HG03342 (cell line): ENCODE data around the gene ANXA2.
"Not testable (repeated sequence)": the region's sequence is repeated elsewhere in the genome, so short reads cannot be mapped to it uniquely, and the experiment has no call there.

ENCODE experiments used
- ATAC-seq: cut with Tn5 transposase; IDR thresholded peaks from one replicate; pipeline ENCODE4 v1.9.1; 2021; ENCODE audit warnings: mild to moderate bottlenecking, moderate library complexity; ENCODE audit not compliant: unreplicated experiment

ANXA2 gene

DNA sequence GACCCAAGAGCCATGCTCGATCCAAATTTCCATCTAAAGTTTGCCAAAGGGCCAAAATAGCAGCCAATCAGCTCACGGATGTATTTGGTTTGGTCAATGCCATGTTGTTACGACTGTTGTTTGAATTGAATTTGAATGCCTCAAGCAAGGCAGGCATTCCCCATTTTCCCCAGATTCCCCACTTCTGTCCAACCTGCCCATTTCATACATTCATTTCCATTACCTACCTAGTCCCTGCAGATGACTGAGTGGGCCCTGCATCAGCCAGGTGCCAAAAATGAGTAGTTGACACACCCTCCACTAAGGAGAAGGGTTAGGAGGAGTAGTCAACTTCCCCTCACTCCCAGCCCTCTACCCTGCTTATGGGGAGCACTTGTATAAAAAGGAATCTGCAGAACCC, 51.7 kb downstream of the ANXA2 start:
- ATAC-seq = no peak

DNA sequence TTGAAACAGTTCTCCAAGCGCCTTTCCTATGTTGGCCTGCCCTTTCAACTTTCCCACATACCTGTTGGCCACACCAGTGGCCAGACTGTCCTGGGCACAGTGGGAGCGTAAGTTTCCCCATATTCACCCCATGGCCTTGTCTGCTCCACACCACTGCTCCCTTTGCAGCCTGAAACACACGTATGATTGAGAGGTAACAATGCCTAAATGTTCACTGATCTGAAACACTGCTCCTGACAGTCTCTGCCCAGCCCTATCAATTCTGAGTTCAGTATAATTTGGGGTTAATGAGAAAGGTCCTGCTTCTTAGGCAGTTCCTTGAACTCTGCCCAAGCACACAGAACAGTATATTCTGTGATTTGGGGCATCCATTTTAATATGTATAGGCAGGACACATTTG, 52.2 kb downstream of the ANXA2 start:
- no peak for ATAC-seq

DNA sequence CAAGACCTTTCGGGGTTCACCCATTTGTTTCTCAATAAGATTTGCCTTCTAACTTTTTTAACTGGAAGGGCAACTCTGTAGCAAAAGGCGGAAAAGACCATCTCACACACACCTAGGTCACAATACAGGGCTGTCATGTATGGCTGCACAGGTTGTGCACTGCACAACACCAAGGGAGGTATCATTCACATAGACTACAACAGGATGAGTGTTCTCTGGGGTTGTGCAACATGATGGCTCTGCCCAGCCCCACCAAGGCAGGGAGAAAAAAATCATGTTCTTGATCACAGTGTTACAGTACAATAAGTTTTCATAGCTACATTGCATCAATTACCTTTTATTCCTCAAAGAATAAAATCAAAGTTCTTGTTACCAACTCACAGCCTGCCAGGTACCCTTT, 52.8 kb downstream of the ANXA2 start:
- ATAC-seq = no peak

DNA sequence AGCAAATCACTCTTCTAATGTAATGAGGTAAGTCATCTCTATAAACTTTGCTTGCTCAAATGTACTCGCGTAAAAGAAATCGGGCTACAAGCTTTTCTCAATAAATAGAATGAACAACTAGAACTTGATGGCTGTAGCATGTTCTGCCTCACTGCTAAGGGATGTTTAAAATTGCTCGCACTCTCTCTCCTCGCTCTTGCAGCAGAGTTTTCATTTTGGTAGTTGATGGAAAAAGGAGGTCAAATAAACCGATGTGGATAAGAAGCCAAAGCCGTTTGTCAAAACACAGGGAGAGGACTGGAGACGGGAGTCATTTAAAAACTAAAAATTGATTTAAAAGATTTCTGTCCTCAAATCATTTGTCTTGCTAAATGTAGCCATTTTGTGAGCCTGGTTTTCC, 53.3 kb downstream of the ANXA2 start:
- no peak for ATAC-seq

DNA sequence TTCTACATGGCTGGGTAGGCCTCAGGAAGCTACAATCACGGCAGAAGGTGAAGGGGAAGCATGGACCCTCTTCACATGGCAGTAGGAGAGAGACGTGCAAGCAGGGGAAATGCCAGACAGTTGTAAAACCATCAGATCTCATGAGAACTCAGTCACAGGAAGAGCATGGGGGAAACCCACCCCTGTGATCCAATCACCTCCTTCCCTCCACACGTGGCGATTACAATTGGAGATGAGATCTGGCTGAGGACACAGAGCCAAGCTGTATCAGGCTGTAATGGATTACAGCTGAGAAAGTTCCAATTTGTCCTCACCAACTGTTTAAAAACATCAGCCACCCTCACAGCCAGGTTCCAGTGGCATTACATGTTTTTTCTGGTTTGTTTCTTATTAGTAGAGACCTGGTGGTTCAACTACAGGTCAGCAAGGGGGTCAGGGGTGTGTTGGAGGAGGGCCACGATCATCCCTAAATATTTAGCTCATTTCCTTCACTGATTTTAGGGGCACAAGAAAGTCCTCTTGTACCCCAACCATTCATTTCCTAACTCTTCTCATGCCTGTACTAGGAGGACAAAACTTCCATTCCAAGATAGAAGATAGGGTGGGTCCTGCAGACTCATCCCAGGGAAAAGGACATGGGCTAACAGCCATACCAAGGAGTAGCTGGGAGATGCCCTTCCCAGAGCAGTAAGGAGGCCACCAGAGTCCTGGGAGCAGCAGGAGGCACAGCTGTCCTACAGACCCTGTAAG, 54.4 kb downstream of the ANXA2 start:
- ATAC-seq = no peak

DNA sequence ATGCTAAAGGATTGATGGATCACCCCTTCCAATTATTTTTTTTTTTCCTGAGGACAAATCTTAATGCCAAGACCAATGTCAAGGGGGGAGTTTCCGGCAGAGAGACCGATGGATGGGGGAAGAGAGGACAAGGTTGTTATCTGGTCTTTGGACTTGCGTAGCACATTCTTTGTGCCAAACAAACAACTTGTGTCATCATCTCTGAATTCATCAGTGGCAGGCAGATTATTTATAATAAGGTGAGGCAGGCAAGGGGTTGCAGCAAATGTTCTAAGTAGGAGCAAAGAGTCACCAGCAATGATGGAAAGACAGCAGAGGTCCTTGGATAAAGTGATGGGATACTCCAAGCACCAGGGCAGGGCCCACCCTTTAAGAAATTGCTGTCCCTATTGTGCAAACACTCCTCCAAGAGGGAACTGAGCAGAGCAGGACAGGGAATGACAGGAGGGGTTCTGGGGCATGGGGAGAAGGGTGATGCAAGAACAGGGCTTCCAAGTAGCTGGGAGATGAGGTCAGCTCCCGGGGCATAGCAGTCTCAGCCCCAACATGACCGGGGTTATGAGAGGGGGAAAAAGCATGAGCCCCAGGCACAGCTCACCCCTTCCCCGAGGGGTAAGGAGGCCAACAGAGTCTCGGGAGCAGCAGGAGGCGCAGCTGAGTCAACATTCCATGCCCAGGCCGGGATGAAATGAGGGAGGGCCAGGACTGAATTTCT, 57.4 kb downstream of the ANXA2 start:
- no peak for ATAC-seq

DNA sequence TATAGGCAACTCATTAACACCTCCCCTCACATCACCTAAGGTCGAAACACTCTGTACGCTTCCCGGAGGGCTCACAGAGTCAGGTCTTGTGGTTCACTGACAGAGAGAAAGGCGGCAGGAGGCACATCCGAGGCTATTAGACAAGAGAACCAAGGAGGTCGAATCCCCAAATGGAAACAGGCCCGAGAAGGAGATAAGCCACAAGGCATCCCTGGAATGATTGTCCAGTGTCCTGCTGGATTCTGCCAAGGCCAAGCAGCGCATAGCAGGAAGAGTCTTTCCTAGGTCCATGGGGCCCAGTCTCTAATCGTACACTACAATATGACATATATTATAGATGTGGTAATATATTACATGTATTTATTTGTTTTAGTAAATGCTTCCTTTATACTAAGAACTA, 58.5 kb downstream of the ANXA2 start:
- no peak for ATAC-seq

DNA sequence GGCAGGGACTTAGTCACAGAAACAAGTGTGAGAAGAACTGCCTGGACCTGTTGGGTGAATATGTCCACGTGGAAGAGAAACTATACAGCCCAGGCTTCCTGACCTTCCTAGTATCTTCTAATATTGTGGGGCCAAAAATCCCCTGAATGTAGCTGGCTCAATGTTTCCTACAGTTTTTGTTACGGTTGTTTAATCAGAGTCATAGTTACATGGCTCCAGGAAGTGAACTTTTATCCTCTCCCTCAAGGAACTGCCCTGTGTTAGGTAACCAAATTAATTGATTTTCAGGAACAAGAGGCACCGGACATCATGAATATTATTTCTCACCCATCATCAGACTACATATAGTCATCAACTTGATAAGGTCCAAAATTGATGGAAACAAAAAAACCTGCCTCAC, 59.0 kb downstream of the ANXA2 start:
- ATAC-seq = no peak

DNA sequence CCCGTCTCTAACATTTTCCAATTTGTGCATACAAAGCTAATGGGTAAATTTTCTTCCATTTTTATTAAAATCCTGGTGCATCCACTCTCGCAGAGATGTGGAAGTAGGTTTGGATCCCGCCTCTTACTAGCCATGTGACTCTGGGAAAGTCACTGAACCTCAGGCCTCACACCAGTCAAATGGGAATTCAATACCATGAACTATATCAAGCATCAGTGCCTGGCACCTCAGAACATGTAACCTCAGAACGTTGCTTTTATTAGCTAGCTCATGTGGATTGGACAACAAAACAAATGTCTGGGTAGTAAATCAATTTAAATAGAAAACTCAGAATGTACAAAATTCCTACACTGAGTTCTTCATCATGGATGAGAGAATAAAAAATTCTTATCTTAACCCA, 60.7 kb downstream of the ANXA2 start:
- no peak for ATAC-seq

DNA sequence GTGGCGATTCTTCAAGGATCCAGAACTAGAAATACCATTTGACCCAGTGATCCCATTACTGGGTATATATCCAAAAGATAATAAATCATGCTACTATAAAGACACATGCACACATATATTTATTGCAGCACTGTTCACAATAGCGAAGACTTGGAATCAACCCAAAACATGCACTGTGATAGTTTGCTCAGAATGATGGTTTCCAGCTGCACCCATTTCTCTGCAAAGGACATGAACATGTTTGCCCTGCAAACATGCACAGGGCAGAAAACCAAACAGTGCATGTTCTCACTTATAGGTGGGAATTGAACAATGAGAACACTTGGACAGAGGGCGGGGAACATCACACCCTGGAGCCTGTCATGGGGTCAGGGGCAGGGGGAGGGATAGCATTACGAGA, 62.5 kb downstream of the ANXA2 start:
- not testable (repeated sequence) for ATAC-seq

DNA sequence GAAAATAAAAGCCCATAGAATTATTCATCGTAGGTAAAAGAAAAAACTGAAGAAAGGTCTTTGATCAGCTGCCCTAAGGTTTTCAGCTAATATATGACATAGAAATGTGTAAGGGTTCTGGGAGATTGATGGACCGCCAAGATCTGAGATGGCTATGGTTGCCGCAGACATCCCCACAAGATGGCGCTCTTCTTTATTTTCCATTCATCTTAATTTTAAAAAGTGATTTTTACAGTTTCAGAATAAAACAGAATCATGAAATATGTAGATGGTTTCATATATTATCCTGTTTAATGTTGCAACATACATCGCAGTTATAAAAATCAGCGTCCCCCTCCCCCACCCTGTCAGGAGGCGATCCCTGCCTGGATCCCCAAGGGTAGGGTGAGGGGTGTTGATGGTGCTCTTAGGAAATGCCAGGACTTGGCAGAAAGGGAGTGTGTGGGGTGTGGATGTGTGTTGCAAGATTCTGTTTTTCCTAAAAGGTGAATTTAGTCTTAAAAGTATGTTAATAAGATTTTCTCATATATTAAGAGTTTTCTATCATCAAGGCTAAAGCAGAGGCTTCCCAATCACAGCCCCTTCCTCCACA, 68.8 kb downstream of the ANXA2 start:
- no peak for ATAC-seq

DNA sequence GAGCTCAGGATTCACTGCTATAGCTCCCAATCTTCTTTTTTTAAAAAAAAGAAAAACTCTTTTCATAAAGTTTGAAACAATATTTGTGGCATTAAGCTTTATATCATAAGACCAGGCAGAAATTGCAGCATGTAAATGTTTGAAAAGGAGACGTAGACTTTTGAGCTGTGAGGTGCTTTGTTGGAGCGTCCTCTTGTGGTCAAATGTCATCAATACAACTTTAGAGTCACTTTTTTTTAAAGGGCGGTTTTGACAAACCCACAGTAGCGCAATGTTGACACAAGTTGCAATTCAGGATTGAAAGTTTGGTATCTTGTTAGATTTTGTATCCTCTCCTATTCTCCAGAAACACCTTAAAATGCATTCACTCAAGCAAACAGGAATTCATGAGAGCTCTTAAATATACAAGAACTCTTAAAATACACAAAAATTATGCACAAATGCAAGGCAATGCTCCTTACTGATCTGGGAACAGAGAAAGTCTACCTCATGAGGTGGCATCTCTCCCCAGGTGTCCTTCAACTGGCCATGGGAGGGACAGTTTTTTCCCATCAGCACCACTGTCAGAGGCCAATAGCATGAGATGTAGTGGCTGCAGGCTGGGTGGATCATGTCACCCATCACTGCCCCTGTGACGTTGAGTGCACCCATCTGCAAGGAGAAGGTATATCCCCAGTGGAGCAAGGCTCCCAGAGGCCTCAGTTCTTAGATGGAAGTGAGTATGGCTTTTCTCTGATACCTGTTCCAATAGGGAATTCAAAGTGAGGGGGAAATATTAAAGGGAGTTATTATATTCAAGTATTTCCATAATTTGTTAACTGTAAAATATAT, 70.7 kb downstream of the ANXA2 start:
- no peak for ATAC-seq

DNA sequence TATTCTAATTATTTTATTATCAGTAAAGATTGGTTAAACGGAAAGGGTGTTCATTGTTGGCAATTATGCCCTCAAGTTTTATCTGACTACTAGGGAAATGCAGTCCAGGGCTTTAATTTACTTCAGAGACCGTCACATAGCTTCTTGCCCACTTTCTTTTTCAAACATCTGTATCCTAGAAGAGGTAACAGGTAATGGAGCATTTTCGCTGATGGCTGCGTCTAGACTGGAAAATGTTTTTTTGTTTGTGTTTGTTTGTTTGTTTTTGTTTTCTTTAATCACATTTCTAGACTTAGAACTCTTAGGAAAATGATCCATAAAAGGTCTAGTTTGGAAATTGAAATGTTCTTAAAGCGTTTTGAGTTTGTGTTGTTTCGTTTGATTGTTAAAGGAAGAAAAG, 71.4 kb downstream of the ANXA2 start:
- no peak for ATAC-seq

DNA sequence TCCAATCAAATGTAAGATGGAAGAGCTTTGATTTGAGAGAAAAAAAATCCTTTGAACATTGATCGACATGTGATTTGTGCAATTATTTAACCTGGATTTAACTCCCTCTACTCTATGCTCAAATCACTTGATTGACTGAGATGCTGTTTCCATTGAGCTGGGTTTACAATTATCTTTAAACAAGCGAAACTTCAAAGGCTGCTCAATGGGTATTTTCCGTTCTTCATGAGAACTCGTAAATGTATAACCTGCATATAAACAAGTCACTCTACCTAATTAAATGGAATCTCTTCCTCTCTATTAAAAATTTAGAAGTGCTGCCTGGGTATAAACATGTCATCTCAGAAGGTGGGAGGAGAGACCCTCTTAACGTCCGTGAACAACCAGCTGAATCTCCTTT, 71.9 kb downstream of the ANXA2 start:
- ATAC-seq = no peak

DNA sequence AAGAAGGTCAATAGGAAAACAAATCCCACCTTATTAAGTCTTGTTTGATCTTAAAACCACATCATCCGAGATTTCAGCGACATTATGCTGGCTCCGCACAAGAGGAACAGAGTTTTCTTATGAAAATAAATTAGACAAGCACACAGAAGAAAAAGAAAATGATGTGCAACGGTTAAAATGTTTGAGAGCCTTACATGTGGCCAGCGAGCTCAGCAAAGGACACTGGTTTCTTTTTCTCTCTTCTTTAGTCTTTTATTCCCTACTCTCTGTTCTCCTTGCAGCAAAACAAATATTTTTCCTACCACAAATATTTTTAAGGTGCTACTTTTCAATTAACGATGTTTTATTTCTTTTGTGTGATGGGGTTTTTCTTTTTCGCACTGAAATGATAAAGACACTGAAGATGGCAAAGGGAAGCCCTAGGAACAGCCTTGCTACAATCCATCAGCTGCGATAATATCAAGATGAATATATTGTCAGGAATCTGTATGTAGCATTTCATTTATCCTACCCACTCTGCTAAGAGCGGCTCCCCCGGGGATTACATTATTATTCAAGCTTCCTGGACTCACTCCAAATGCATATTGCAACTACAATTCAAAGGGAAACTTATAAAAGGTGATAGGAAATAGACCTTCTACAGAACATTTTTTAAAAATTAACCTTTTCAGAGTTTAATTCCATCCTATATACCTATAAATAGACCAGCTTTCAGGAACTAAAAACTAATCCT, 72.9 kb downstream of the ANXA2 start:
- ATAC-seq = no peak

DNA sequence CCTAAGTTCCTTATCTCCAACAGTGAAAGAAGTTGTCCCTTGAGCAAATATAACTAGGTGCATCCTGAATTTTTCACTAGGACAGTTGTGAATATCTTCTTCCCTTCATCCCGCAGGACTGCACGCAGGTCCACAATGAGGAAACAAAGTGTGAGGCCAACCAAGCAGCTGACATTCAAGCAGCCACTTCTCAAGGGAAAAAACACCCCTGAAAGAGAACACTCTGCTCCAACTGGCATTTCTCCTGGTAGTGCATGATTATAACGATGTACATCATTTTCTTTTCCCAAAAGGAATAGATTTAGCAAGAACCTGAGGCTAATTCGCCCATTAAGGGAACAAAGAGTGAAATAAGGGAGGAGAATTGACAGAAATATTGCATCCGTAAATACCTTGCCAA, 74.5 kb downstream of the ANXA2 start:
- ATAC-seq = no peak

DNA sequence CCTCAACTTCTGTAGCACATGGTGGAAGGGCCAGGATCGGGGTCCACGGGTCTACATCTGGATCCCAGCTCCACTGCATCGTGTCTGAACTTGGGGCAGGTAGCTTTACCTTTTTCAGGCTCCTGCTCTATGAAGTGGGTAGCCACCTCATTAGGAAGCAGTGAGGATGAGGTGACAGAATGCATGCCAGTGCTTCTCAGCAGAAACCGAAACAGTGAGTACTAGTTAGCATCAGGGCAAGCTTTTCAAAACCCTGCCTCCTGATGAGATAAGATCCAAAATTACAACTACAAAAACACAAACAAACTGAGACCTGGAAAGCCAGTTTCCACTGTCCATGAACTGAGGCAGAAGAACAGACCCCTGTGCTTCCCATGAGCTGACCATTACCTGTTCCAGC, 77.4 kb downstream of the ANXA2 start:
- no peak for ATAC-seq

DNA sequence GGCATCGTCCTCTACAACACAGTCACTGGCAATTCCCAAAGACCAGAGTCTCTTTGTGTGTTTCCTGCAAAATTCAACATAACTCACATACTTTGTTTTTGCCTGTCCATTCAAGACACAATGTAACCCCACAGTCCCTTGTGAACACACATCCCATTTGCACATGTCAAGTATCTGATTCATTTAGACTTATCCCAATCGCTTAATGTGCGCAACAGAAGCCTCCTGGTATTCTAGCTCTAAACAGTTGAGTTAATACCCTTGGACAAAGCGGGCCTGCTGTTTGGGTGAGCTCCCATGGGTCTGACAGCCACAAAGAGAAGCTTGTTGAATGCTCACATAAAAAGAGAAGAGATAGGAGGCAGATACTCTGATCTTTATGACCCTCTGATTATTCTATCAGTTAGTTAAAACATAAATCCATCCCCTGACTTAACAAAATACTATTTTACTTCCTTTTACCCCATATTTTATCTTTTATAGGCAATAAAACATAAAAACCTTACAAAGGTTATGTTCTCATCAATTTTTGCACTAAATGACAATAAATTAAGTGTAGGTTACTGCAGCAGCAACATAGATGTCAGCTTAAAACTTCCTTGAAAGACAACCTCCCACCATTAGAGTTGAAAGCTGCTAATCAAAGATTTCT, 79.4 kb downstream of the ANXA2 start:
- ATAC-seq = no peak

DNA sequence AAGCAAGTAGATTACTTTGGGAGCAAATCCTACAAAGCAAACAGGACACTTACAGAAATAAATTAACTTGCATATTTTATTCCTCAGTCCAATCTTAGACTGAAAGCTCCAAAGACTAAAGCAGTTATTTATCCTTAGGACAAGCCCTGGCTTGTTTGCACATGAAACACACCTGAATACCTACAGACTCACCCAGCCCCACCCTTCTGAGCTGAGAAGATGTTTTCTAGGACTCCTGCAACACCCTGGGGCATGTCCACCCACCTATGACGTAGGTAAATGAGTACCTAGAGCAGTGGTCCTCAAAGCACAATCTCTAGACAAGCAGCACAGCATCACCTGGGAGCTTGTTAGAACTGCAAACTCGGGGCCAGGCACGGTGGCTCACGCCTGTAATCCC, 80.8 kb downstream of the ANXA2 start:
- ATAC-seq = no peak

DNA sequence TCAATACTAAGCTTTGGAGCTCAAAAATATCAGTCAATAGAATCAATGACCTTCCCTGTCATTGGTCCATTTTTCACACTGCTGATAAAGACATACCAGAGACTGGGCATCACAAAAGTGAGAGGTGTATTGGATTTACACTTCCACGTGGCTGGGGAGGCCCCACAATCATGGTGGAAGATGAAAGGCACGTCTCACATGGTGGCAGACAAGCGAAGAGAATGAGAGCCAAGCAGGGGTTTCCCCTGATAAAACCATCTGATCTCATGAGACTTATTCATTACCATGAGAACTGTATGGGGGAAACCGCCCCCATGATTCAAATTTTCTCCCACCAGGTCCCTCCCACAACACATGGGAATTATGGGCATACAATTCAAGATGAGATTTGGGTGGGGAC, 81.9 kb downstream of the ANXA2 start:
- ATAC-seq = no peak
